ENCODE data around the gene MACROD2. TPM values are rescaled to one million over a fixed set of nuclear protein-coding genes. Genes with fewer than 3 reads are reported as not detected.

The MACROD2 gene
- total and polyA plus RNA-seq, 2 of the 4 experiments (the other 2 are of a cell fraction): not detected

GRCh38 chr20:15895560-15896084 is 1900.3 kb downstream of the MACROD2 start:
- H3K4ac ChIP-seq (ENCODE audit: low read depth, low read length): no peak overlapping the region
- H3K4me1 ChIP-seq (ENCODE audit: control insufficient read depth, insufficient read depth, low read length): no peaks in the 10 kb centered on the region
- no CpG with 5 or more reads among the region's 6 CpGs for WGBS, 2 experiments (ENCODE audit: extremely low coverage in 2 of 2, insufficient read length in 1 of 2)
- no peak overlapping the region for H2BK120ac ChIP-seq (ENCODE audit: low read depth, low read length)
- H3K4me3 ChIP-seq (ENCODE audit: insufficient read depth, low read depth, low read length): no peak overlapping the region
- no peaks in the 10 kb centered on the region for H3K79me1 ChIP-seq (ENCODE audit: low read depth in 1 of 2, low read length in 2 of 2)
- no peaks in the 10 kb centered on the region for H4K20me1 ChIP-seq (ENCODE audit: insufficient read depth, low read length)
- ATAC-seq (ENCODE audit: low read depth) (no peak), DNase-seq (no peak)
- no peak overlapping the region for H3K23ac ChIP-seq (ENCODE audit: low read depth, low read length)
- H2AK9ac ChIP-seq (replicated peaks; ENCODE audit: low read depth, low read length, poor library complexity): no peak overlapping the region
- no peak overlapping the region for H2BK20ac ChIP-seq (ENCODE audit: low read depth, low read length)
- H3K9me3 ChIP-seq (ENCODE audit: control insufficient read depth, insufficient read depth, low read length): peaks cover 5% of the 10 kb centered on the region; the same call in 1 of the 2 replicates
- H2BK5ac ChIP-seq (ENCODE audit: low read depth, low read length, poor library complexity, severe bottlenecking): no peak overlapping the region
- CTCF ChIA-PET: no interaction called here
- POLR2A ChIA-PET (ENCODE audit: unreplicated experiment): no interaction called here
- no peak overlapping the region for H2BK15ac ChIP-seq (ENCODE audit: low read depth, low read length)
- no peak overlapping the region for H2AK5ac ChIP-seq (ENCODE audit: low read depth, low read length)
- H3K9ac ChIP-seq (ENCODE audit: low read depth, low read length): no peak overlapping the region
- H4K91ac ChIP-seq (ENCODE audit: insufficient read depth, low read depth, low read length): no peak overlapping the region
- TF ChIP-seq RFX5 (IDR thresholded peaks at IDR 0.05; ENCODE audit: low read depth, low read length) (no peak), NFE2L2 (IDR thresholded peaks at IDR 0.05; ENCODE audit: low read depth, low read length) (no peak), USF2 (IDR thresholded peaks at IDR 0.05; ENCODE audit: low read depth, low read length) (no peak), BHLHE40 (IDR thresholded peaks at IDR 0.05; ENCODE audit: low read depth, low read length) (no peak), ELK1 (IDR thresholded peaks at IDR 0.05; ENCODE audit: borderline replicate concordance, low read depth, low read length) (no peak), MAZ (IDR thresholded peaks at IDR 0.05; ENCODE audit: borderline replicate concordance, low read depth, low read length) (no peak), CEBPB (IDR thresholded peaks at IDR 0.05; ENCODE audit: low read depth, low read length) (no peak), RCOR1 (IDR thresholded peaks at IDR 0.05; ENCODE audit: insufficient replicate concordance, low read length) (no peak), FOS (IDR thresholded peaks at IDR 0.05; ENCODE audit: low read depth, low read length) (no peak), CHD1 (IDR thresholded peaks at IDR 0.05; ENCODE audit: low read depth, low read length) (no peak), MXI1 (IDR thresholded peaks at IDR 0.05; ENCODE audit: borderline replicate concordance, low read depth, low read length) (no peak), RAD21 (IDR thresholded peaks at IDR 0.05; ENCODE audit: low read length) (no peak), MAFK (IDR thresholded peaks at IDR 0.05; ENCODE audit: low read depth, low read length) (no peak), POLR2A (IDR thresholded peaks at IDR 0.05; ENCODE audit: low read depth, low read length) (no peak), SMC3 (IDR thresholded peaks at IDR 0.05; ENCODE audit: low read depth, low read length) (no peak)
- TF ChIP-seq, protein P1, sequence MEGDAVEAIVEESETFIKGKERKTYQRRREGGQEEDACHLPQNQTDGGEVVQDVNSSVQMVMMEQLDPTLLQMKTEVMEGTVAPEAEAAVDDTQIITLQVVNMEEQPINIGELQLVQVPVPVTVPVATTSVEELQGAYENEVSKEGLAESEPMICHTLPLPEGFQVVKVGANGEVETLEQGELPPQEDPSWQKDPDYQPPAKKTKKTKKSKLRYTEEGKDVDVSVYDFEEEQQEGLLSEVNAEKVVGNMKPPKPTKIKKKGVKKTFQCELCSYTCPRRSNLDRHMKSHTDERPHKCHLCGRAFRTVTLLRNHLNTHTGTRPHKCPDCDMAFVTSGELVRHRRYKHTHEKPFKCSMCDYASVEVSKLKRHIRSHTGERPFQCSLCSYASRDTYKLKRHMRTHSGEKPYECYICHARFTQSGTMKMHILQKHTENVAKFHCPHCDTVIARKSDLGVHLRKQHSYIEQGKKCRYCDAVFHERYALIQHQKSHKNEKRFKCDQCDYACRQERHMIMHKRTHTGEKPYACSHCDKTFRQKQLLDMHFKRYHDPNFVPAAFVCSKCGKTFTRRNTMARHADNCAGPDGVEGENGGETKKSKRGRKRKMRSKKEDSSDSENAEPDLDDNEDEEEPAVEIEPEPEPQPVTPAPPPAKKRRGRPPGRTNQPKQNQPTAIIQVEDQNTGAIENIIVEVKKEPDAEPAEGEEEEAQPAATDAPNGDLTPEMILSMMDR (conservative IDR thresholded peaks at IDR 0.05; ENCODE audit: low read depth, low read length): no peak
- no peak overlapping the region for H3K14ac ChIP-seq (replicated peaks; ENCODE audit: low read depth, low read length)
- no TSS peak for BruUV-seq (replicated peaks)
- intact Hi-C loops (cut with micrococcal nuclease): no loop called here
- H4K8ac ChIP-seq (ENCODE audit: low read depth in 2 of 2, low read length in 2 of 2): no peak overlapping the region
- H3K27ac ChIP-seq (ENCODE audit: insufficient read depth, low read length): no peak overlapping the region
- no peaks in the 10 kb centered on the region for H3K9me1 ChIP-seq (ENCODE audit: insufficient read depth, low read length)
- H3K27me3 ChIP-seq (ENCODE audit: control insufficient read depth, insufficient read depth, low read length): no peaks in the 10 kb centered on the region
- H3K36me3 ChIP-seq (ENCODE audit: control insufficient read depth, insufficient read depth, low read length): no peaks in the 10 kb centered on the region
- no peak overlapping the region for H2AFZ ChIP-seq (replicated peaks; ENCODE audit: low read length, poor library complexity)
- H3K4me2 ChIP-seq (ENCODE audit: low read depth, low read length): no peak overlapping the region
- no peak overlapping the region for H3K18ac ChIP-seq (ENCODE audit: low read depth, low read length)
- in situ Hi-C loops (cut with MboI; ENCODE audit: low sequenced_read_pairs): no loop called here
- H3K56ac ChIP-seq (ENCODE audit: extremely low read depth, insufficient read depth, low read length): no peak overlapping the region
- no peak overlapping the region for H4K5ac ChIP-seq (ENCODE audit: low read depth, low read length)
- dilution Hi-C loops (cut with HindIII; ENCODE audit: low sequenced_read_pairs, unreplicated experiment): no loop called here

Data from IMR-90 (cell line).